Thoracic aorta (tissue), 2 donors: ENCODE measurements around the gene FAM241B. TPM values are rescaled to one million over a fixed set of nuclear protein-coding genes. Genes with fewer than 3 reads are reported as not detected.
A peak's percentile ranks its signal among the peaks of the same experiment; 100 is the strongest.

Source experiments
- ATAC-seq: fragments of 150-250 bp; one replicate; pipeline ENCODE4 v1.8.0; 2017; ENCODE audit warnings: low read depth; ENCODE audit not compliant: insufficient number of reproducible peaks, low FRiP score
- DNase-seq: peaks from one replicate; pipeline ENCODE4 v3.0.0-alpha.2; 2020; ENCODE audit warnings: low spot score
- H3K27ac ChIP-seq, 2 donors: fragments of 200-600 bp; sonication (generic); 1 replicate in 1 of 2; 2 replicates in 1 of 2; pipeline ENCODE4 v1.5.1; 2016; ENCODE audit warnings: mild to moderate bottlenecking in 2 of 2, moderate library complexity in 2 of 2
- H3K27me3 ChIP-seq: fragments of 200-600 bp; sonication (generic); replicated peaks from 2 replicates; pipeline ENCODE4 v1.6.0; 2016; ENCODE audit warnings: mild to moderate bottlenecking; ENCODE audit not compliant: insufficient read depth
- H3K36me3 ChIP-seq: fragments of 200-600 bp; sonication (generic); one replicate; pipeline ENCODE4 v1.5.1; 2016
- H3K4me1 ChIP-seq, 2 donors: fragments of 200-600 bp; sonication (generic); 1 replicate in 1 of 2; 2 replicates in 1 of 2; pipeline versions ENCODE4 v1.5.1 to v1.6.0; 2016; ENCODE audit warnings: low read depth in 2 of 2, mild to moderate bottlenecking in 1 of 2; ENCODE audit not compliant: control insufficient read depth in 1 of 2
- H3K4me3 ChIP-seq: fragments of 200-600 bp; sonication (generic); 2 replicates; pipeline ENCODE4 v1.5.1; 2016; ENCODE audit warnings: mild to moderate bottlenecking
- H3K9me3 ChIP-seq: fragments of 200-600 bp; sonication (generic); 2 replicates; pipeline ENCODE4 v1.5.1; 2016
- CTCF ChIP-seq: fragments of 200-600 bp; sonication (generic); IDR thresholded peaks from one replicate; pipeline ENCODE4 v1.5.1; 2019; ENCODE audit warnings: antibody characterized with exemption
- total RNA-seq, 2 donors: library from RNA; depleted of rRNA; stranded (reverse); fragments of >200 nt; gene quantifications; one replicate each; pipeline versions ENCODE4 v1.1.0 to v1.2.3, GENCODE V29; 2016

Gene FAM241B, protein sequence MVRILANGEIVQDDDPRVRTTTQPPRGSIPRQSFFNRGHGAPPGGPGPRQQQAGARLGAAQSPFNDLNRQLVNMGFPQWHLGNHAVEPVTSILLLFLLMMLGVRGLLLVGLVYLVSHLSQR
- 1 to 10 TPM; 2.4 to 7.8 TPM for total RNA-seq

DNA sequence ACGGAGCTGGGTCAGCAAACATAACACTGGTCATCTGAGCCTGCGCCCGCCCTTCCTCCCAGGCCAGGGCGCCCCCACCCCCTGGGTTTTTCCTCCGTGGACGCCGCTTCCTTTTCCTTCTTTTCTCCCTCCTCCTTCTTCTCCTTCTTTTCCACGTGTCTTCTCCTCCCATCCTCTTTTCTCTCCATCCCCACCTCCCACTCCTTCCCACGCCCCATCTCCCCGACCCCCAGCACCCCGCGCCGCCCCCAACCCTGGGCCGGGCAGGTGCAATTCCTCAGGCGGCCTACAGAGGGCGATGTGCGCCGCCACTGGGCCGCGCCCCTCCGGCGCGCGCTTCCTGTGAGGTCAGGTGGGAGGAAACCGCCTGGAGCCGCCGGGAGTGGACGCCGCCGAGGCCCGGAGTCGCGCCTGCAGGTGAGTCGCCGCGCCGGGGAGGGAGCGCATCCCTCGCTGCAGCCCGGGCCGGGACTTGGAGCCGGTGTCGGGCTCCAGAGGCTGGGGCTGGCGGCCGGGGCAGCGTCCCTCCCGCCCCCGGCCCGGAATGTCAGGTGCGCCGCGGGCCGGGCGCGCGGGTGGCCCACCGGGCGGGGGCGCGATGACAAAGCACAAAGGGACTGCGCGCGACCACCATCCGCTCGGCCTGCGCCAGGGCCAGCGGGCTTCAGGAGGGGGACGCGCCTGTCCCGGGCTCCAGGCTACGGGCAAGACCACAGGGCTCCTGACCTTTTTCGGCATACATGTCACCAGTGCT, at the start of gene FAM241B:
Gene FAM241B (plus strand): TSS at position 351 of the 754 bp plus-strand sequence. CDS start 1,497 bp downstream, outside the sequence.
- Histone ChIP-seq H3K36me3 (peaks cover 4% of the 10 kb centered on the region), H3K4me1 (peaks cover 9 to 16% of the 10 kb centered on the region in 2 donors), H3K27me3 (no peaks in the 10 kb centered on the region), H3K27ac (peak within 1 kb of the TSS; percentile 16 to 48), H3K9me3 (no peaks in the 10 kb centered on the region), H3K4me3 (peak within 1 kb of the TSS; percentile 88)
- DNase-seq = no peak
- TF ChIP-seq CTCF = peak; percentile 99
- ATAC-seq = no peak

GRCh38 chr10:69580435-69580834, 49.6 kb upstream of the FAM241B start:
- no peaks in the 10 kb centered on the region for H3K36me3 ChIP-seq
- no peaks in the 10 kb centered on the region for H3K9me3 ChIP-seq
- no peak for TF ChIP-seq CTCF
- no peaks in the 10 kb centered on the region for H3K4me1 ChIP-seq
- ATAC-seq (no peak), DNase-seq (no peak)
- no peaks in the 10 kb centered on the region for H3K27me3 ChIP-seq
- no peak overlapping the region for H3K27ac ChIP-seq
- H3K4me3 ChIP-seq = no peak overlapping the region

GRCh38 chr10:69583106-69583505, 46.9 kb upstream of the FAM241B start:
- no peak overlapping the region for H3K4me3 ChIP-seq
- no peak for DNase-seq
- H3K27me3 ChIP-seq = no peaks in the 10 kb centered on the region
- no peaks in the 10 kb centered on the region for H3K36me3 ChIP-seq
- no peaks in the 10 kb centered on the region for H3K9me3 ChIP-seq
- ATAC-seq = no peak
- no peak for TF ChIP-seq CTCF
- no peaks in the 10 kb centered on the region for H3K4me1 ChIP-seq
- no peak overlapping the region for H3K27ac ChIP-seq

- Histone ChIP-seq H3K36me3 (no peaks in the 10 kb centered on the region), H3K27ac (no peak overlapping the region), H3K27me3 (no peaks in the 10 kb centered on the region), H3K4me3 (no peak overlapping the region), H3K4me1 (no peaks in the 10 kb centered on the region), H3K9me3 (no peaks in the 10 kb centered on the region)
- ATAC-seq = no peak
- DNase-seq = no peak
- no peak for TF ChIP-seq CTCF
Measured at GRCh38 chr10:69584624-69585023, 45.4 kb upstream of the FAM241B start.

DNA sequence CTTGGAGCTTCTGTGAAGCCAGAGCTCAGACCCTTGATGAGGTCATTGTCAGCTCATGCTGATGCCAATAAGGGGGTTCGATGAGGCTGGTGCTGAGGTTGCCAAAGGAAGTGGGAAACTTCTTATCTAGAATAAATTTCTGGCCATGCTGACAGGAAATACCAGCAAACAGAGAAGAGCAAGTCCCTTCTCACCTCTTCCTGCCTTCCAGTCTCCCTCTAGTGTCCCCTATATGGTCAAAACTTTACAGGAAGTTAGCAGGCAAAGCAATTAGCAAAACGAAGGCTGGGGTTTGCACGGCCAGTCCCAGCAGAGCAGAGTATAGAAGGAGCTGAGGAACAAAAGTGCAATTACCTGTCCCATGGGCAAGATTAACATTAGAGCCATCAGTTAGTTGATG, 41.7 kb upstream of the FAM241B start:
- Histone ChIP-seq H3K27me3 (no peaks in the 10 kb centered on the region), H3K27ac (no peak overlapping the region), H3K4me3 (no peak overlapping the region), H3K36me3 (no peaks in the 10 kb centered on the region), H3K4me1 (no peaks in the 10 kb centered on the region), H3K9me3 (no peaks in the 10 kb centered on the region)
- DNase-seq = no peak
- no peak for TF ChIP-seq CTCF
- ATAC-seq = no peak
